Measurements from ENCODE around the gene CRYBG3.

CRYBG3 gene

DNA sequence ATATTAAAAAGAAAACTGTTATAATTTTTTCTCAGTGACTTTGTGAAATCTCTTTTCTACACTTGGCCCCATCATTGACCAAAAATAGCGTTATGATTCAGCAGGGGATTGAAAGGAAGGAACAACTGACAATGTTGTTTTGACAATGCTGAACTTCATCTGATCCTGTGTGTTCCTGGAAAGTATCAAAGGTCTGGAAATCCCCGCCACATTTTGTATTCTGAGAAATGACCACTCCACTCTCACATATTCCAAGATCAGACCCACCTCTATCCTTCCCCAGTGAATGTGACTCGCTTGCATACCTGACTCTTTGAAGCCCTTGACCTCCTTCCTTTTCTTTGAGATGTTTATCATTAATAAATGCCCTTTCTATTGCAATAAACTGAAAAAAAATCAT, 160.1 kb downstream of the CRYBG3 start:
- DNase-seq = no peak

DNA sequence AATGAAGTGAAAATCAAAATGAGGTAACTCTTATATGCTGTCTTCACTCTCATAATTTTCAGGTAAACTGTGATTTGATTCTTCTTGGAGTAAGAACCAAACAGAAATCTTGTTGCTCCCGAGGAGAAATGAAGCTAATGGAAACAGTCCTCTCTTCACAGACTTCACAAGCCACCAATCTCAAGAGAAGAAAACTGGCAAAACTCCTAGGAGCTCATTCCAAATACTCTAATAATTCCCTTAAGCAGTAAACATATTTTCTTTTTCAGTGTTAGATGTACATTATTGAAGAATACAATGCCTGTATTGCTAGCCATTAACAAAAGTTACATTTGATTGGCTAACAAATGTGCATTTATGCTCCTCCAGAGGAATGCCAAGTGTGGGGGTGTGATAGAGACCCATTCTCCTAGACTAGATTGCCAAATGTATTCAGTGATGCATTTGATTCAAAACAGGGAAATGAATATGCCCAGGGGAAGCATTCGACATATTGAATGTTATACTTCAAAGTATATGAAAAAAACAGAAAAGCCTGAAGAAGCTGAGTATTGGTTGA, 162.2 kb downstream of the CRYBG3 start:
- DNase-seq = no peak

DNA sequence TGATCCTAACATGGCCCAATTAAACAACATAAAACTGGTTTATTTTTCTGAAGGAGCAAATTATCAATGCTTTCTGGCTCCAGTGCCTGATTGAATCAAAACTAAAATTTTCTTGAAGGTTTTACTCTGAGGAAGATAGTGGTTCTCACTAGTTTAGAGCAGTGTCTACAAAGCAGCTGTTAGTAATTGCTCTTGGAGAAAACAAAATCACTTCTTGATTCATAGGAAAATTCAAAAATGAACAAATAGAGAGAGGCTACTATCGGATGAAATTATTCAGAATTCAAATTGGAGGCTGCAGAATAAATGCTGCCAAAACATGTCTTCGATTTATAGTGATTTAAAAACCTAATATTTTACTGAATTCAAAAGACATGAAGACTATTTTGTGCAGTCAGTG, 165.5 kb downstream of the CRYBG3 start:
- no peak for DNase-seq

DNA sequence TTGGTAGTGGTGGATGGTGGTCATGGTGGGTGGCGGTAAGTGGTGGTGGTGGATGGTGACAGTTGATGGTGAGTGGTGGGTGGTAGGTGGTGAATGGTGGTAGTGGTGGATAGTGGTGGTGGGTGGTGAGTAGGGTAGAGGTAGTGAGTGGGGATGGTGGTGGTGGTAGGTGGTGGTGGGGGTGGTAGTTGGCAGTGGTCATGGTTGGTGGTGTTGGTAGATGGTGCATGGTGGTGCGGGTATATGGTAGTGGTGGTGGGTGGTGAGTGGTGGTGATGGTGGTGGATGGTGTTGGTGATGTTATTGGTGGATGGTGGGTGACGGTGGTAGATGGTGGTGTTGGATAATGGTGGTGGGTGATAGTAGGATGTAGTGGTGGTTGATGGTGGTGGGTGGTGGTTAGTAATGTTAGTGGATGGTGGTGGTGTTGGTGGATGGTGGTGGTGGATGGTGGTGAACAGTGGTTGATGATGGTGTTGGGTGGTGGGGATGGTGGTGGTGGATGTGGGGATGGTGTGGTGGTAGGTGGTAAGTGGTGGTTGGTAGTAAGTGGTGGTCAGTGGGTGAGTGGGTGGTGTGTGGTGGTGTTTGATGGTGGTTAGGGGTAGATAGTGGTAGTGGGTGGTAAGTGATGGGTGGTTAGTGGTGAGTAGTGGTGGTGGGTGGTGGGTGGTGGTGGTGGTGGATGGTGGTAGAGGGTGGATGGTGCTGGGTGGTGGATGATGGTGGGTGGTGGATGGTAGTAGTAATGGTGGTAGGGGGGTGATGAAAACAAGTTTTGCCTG, 167.2 kb downstream of the CRYBG3 start:
- no peak for DNase-seq

DNA sequence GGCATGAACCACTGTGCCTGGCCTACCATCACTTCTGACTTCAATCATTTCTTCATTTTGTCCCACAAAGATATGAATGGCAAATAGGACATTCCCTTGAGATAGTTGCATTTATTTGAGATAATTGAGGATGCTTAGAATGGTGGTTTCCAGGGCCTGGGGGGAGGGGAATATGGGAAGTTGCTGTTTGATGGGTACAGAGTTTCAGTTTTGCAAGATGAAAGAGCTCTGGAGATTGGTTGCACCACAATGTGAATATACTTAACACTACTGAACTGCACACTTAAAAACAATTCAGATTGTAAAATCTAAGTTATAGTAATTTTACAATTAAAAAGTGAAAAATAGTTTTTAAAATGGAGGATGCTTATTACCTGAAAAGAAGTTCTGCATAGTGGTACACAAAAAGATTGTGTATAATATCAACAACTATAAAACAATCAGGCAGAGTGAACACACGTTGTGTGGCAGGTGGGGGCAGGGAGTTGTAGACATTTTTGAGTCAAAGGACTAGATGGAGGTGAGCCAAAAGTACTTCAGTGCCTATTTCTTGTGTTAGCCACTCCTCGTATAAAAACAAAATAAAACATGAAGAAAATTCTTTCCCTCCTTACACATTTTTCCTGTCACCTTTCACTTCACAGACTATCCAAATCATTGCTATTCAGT, 168.9 kb downstream of the CRYBG3 start:
- DNase-seq = no peak

DNA sequence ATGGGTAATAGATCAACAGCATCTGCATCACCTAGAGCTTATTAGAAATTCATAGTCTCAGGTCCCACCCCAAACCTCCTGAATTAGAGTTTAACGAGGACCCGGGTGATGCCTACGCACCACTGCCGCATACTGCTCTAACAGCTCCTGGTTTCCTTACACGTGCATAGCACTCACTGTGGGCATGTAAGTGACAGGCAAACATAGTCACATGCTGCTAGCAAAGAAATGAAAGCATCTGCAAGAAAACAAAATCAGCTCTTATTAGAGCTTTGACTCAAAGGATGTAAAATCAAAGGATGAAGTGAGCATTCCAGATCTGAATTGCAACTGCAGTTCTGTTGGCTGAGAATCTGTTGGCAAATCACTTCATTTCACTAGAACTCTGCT, 169.5 kb downstream of the CRYBG3 start:
- DNase-seq = no peak

DNA sequence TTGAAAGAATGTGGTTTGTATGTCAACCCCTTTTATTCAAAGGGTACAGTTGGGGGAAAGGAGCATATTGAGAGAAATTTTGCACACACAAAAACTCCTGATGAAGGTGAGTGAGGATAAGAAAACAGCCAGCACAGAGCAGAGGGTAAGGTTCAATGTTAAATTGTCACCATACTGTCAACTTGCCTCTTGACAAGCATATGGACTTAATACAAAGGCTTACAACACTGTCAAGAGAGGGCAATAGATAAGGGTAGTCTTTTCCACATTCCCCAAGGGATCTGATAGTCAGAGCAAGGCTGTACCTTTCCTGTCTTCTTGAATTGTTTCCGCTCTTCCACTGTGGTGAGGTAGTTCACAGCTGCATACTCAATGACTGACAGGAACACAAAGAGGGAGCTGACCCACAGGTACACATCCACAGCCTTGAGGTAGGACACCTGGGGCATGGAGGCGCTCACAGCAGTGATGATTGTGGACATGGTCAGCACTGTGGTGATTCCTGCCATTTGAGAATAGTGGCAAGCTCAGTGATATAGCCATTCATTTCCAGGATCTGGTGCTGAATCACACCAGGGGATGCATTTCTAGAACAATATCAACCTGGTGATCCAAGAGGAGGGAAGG, 170.8 kb downstream of the CRYBG3 start:
- DNase-seq = no peak

DNA sequence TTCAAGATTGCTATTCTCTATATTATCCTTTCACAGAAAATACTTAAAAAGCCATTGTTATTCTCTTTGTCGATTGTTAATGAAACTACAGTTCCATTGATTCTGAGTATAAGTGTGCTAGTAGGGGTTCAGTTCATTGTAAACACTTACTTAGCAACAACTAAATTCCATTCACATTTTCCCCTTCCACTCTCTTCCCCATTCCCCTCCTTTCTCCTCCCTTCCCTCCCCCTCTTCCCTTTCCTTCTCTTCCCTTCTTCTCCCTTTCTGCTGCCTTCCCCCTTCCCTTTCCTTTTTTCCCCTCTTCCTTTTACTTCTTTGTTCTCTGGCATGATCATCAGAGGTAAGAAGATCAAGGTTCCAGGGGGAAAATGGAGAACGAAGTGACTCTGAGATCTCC, 171.7 kb downstream of the CRYBG3 start:
- DNase-seq = no peak

DNA sequence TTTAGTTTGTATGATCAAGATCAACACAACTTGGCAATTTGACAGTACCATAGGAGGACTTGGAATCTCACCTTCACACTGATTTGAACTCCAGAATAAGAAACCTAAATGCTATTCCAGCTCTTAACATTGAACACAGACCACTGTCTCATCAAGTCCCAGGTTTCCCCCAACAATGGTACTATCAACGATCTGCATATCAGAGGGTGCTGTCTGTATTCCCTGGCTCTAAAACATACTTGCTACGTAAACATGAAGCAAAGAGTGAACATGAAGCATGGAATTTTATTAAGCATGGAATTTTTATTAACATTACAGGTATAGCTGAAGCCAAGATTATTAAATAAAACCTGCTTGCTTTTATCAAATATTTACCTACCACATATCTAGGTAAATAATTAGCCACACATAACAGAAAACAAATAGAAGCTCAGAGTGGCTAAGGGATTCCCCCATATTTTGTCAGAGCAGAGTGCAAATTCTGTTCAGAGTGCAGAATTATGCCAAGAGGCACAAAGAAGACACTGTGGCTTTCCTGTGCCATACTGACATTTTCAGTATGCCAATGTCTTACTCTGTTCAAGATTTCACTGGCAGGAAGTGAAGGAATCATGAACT, 172.6 kb downstream of the CRYBG3 start:
- no peak for DNase-seq

Data from NCI-H1694 (cell line).